ENCODE results near the gene MYH8.

DNA sequence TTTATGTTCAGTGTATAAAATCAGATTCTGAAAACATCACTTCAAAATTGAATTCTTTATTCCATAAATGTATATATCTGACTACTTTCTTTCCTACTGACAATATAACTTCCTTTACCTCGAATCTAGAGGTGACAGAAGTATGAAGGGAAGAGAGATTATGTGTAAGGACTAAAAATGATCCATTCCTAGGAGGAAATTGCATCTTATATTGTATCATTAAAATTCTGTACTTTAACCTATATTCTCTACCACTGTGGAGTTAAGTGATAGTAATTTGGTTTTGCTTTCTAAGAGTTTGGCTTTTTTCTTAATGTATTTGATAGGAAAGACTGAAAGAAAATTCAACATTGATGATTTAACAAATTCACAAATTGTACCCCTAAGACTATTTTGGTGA, 36.2 kb upstream of the MYH8 start:
- TF ChIP-seq POLR2A (IDR thresholded peaks at IDR 0.05): no peak
- TF ChIP-seq, protein P1, sequence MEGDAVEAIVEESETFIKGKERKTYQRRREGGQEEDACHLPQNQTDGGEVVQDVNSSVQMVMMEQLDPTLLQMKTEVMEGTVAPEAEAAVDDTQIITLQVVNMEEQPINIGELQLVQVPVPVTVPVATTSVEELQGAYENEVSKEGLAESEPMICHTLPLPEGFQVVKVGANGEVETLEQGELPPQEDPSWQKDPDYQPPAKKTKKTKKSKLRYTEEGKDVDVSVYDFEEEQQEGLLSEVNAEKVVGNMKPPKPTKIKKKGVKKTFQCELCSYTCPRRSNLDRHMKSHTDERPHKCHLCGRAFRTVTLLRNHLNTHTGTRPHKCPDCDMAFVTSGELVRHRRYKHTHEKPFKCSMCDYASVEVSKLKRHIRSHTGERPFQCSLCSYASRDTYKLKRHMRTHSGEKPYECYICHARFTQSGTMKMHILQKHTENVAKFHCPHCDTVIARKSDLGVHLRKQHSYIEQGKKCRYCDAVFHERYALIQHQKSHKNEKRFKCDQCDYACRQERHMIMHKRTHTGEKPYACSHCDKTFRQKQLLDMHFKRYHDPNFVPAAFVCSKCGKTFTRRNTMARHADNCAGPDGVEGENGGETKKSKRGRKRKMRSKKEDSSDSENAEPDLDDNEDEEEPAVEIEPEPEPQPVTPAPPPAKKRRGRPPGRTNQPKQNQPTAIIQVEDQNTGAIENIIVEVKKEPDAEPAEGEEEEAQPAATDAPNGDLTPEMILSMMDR (IDR thresholded peaks at IDR 0.05): no peak
